HepG2 (cell line): ENCODE results near the gene KRTAP10-11.
"Not testable (repeated sequence)": the region's sequence is repeated elsewhere in the genome, so short reads cannot be mapped to it uniquely, and the experiment has no call there.

Source experiments
- NFE2 ChIP-seq: sonication (generic); formaldehyde crosslinking; IDR thresholded peaks from 2 replicates; pipeline ENCODE4 v1.4.0; 2020; ENCODE audit warnings: missing genetic modification reagents
- POLR2A ChIP-seq, 2 experiments: IDR thresholded peaks; 2 replicates each; pipeline ENCODE4 v1.6.1; 2011; ENCODE audit warnings: low read depth in 2 of 2, low read length in 2 of 2, mild to moderate bottlenecking in 1 of 2, moderate library complexity in 1 of 2; ENCODE audit not compliant: insufficient read depth in 1 of 2
- POLR2AphosphoS5 ChIP-seq: IDR thresholded peaks from 2 replicates; pipeline ENCODE4 v1.6.1; 2012; ENCODE audit warnings: low read depth, low read length
- SNAI1 ChIP-seq: sonication (generic); formaldehyde crosslinking; IDR thresholded peaks from 2 replicates; pipeline ENCODE4 v1.5.0; 2020; ENCODE audit warnings: mild to moderate bottlenecking, missing genetic modification reagents, borderline replicate concordance
- TEAD3 ChIP-seq: optimal IDR thresholded peaks from 2 replicates; pipeline ENCODE3; 2016; ENCODE audit warnings: borderline replicate concordance
- U2AF1 ChIP-seq: fragments of 200-400 bp; formaldehyde crosslinking; optimal IDR thresholded peaks from 2 replicates; pipeline ENCODE3; 2017; ENCODE audit warnings: mild to moderate bottlenecking, low read depth, low read length
- ZBTB7A ChIP-seq: sonication (generic); formaldehyde crosslinking; IDR thresholded peaks from 2 replicates; pipeline ENCODE4 v1.8.0; 2022; ENCODE audit warnings: mild to moderate bottlenecking, missing genetic modification reagents
- ZNF232 ChIP-seq: sonication (generic); formaldehyde crosslinking; IDR thresholded peaks from 2 replicates; pipeline ENCODE4 v1.4.0; 2020; ENCODE audit warnings: missing genetic modification reagents, borderline replicate concordance
- TF ChIP-seq, protein P1 (sequence below): sonication (generic); formaldehyde crosslinking; IDR thresholded peaks from 2 replicates; pipeline ENCODE4 v1.5.0; 2020; ENCODE audit warnings: mild to moderate bottlenecking, missing genetic modification reagents, moderate library complexity

- TF ChIP-seq ZNF232; ZBTB7A; POLR2A (IDR thresholded peaks at IDR 0.05; ENCODE audit: insufficient read depth in 1 of 2, low read depth in 2 of 2, low read length in 2 of 2); U2AF1; SNAI1 (CRISPR knock-in tag); NFE2 (CRISPR knock-in tag); POLR2AphosphoS5; TEAD3 (CRISPR knock-in tag): not testable (repeated sequence)
- TF ChIP-seq, protein P1, sequence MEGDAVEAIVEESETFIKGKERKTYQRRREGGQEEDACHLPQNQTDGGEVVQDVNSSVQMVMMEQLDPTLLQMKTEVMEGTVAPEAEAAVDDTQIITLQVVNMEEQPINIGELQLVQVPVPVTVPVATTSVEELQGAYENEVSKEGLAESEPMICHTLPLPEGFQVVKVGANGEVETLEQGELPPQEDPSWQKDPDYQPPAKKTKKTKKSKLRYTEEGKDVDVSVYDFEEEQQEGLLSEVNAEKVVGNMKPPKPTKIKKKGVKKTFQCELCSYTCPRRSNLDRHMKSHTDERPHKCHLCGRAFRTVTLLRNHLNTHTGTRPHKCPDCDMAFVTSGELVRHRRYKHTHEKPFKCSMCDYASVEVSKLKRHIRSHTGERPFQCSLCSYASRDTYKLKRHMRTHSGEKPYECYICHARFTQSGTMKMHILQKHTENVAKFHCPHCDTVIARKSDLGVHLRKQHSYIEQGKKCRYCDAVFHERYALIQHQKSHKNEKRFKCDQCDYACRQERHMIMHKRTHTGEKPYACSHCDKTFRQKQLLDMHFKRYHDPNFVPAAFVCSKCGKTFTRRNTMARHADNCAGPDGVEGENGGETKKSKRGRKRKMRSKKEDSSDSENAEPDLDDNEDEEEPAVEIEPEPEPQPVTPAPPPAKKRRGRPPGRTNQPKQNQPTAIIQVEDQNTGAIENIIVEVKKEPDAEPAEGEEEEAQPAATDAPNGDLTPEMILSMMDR (CRISPR knock-in tag) = not testable (repeated sequence)
These were observed 15.4 kb downstream of the KRTAP10-11 start for GRCh38 chr21:44661567-44661966.
